ENCODE measurements around the gene ALDH1B1.

The ALDH1B1 gene

DNA sequence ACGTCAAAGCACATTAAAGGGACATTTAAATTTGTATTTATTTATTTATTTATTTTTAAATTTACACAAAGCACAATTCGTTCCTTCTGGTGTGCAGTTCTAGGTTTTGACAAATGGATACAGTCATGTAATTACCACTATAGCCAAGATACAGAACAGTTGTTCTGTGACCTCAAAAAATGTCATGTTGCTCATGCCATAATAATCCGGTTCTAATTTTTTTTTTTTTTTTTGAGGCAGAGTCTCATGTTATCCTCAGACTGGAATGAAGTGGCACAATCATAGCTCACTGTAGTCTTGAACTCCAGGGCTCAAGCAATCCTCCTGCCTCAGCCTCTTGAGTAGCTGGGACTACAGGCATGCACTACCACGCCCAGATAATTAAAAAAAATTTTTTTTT is 24.0 kb downstream of the ALDH1B1 start:
- no peak for DNase-seq (ENCODE audit: low spot score)

- peak; percentile 39 for DNase-seq (ENCODE audit: low spot score)
Measured at GRCh38 chr9:38417003-38417945, 24.8 kb downstream of the ALDH1B1 start.

DNA sequence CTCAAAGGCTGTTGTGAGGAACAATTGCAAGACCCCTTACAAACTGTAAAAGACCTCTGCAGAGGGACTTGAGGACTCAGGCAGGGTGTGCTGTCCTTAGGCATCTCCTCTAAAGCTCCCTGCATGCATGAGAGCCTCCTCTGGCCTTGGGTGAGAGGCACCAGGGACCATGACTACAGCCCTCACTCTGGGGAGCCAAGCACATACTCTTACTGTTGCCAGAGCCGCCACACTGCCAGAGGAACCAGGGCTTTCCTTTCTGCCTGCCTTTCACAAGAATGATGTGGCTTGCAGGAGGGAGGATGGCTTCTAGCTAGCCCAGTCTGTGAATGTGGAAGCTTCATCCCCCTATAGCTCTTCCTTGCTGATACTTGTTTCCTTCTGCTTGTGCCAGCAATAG is 25.9 kb downstream of the ALDH1B1 start:
- DNase-seq (ENCODE audit: low spot score): no peak

DNA sequence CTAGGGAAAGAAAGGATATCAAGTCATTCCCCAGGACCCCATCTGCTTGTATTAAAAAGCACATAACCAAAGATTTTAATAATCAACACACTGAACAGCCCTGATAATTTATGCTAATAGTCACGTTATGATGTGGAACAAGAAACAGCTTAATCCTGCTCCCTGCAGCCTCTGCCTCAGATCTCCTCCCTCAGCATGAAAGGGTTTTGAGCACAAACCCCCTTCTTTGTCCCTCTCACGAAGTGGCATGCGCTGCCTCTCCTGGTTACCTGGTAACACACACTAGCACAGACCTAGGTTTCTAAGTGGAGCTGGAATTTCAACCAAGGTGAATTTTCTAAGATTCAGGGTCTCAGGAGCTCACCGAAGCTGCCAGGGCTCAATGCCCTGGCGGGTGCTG is 26.7 kb downstream of the ALDH1B1 start:
- no peak for DNase-seq (ENCODE audit: low spot score)

- no peak for DNase-seq (ENCODE audit: low spot score)
Measured at GRCh38 chr9:38421498-38422211, 29.2 kb downstream of the ALDH1B1 start.

GRCh38 chr9:38422555-38423260 is 30.2 kb downstream of the ALDH1B1 start:
- DNase-seq (ENCODE audit: low spot score): no peak

GRCh38 chr9:38423273-38423972 is 30.9 kb downstream of the ALDH1B1 start:
- no peak for DNase-seq (ENCODE audit: low spot score)

DNA sequence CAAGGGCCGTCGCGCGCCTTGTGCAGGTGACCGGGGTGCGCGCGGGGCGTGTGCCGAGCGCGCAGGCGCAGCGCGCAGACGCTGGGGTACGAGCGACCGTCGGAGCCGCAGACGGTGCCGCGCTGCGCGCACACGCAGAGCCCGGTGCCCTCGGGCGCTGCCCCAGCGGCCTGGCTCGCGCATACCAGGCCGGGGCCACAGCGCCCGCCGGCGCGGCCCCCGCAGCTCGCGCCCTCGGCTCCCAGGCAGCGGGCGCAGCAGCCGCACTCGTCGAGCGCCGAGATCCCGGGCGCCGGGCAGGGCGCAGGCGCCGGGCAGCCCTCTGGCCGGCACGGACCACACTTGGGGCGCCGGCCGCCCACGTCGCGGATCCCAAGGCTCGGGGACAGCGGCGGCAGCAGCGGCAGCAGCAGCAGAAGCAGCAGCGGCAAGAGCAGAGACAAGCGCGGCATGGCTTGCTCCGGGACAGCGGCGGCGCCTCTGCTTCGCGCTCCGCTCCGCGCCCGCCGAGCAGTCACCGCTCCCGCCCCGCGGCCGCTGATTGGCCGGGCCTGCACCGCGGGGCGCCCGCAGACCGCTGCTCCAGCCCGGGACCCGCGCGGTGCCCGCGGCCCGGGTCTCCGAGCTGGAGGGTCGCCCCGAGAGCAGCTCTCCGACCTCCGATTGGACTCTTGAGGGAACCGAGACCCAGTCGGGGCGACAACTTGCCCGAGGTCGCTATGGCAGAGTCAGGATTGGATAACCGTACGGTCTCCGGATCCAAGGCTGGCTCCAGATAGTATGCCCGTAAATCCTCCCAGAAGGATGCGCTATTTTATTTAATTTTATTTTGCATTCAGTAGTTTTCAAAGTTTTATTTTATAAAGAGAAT is 31.7 kb downstream of the ALDH1B1 start, which contains the start of gene IGFBPL1:
IGFBPL1 (minus strand) TSS at position 482 of the 871 bp plus-strand sequence; CDS start at position 452, 30 bp downstream.
- DNase-seq (ENCODE audit: low spot score): no peak

DNA sequence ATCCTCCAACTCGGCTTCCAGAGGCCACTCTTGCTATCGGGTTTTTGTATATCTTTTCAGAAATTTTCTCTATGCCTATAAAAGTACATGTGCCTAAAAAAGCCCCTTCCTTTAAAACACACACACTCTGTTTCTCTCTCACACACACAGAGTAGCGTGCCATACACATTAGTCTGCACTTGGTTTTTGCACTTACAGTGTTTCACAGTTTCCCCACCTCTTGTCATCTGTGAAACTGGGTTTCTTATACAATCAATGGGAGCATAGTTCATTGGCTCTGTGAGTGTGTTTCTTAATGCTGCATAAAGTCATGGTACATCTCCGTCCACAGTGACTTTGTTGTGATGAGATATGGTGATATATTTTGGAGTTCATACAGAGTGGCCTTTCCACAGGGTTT is 32.4 kb downstream of the ALDH1B1 start:
- DNase-seq (ENCODE audit: low spot score): no peak

DNA sequence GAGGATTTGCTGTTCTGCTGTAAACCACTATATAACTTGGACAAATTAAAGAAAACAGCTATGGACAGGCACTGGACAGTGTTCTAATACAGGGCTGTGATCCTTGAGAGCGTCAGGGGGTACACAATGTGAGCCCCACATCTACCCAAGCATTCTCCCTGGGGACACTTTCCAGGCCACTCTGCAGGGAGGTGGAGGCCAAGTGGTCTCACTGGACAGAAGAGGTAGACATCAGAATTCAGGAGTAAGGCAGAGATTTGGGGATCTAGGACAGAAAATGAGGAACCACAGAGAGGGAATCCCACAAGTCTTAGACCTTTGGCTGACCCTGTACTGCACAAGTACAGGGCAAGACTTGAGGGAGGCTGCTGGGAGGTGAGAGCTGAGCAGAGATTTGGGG is 35.6 kb downstream of the ALDH1B1 start:
- no peak for DNase-seq (ENCODE audit: low spot score)

- DNase-seq (ENCODE audit: low spot score): no peak
Measured at GRCh38 chr9:38431116-38431515, 38.6 kb downstream of the ALDH1B1 start.

- peak; percentile 15 for DNase-seq (ENCODE audit: low spot score)
Measured at GRCh38 chr9:38432922-38433510, 40.5 kb downstream of the ALDH1B1 start.

DNA sequence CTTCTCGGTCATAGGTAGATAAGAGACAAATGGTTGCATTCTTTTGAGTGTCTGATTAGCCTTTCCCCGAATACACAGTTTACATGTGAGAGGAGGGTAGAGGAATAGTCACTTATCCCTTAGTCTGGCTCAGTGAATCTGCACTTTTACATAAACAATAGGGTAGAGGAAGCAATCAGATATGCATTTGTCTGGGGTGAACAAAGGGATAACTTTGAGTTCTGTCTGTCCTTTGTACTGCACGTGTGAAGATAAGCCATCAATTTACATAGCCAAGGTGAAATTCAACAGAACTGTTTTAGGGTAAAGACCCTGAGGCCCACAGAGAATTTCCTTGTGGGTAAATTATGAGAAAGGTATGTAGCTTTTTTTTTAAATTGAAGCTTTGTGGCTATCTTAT is 41.9 kb downstream of the ALDH1B1 start:
- DNase-seq (ENCODE audit: low spot score): no peak

GRCh38 chr9:38434853-38435252 is 42.4 kb downstream of the ALDH1B1 start:
- DNase-seq (ENCODE audit: low spot score): no peak

DNA sequence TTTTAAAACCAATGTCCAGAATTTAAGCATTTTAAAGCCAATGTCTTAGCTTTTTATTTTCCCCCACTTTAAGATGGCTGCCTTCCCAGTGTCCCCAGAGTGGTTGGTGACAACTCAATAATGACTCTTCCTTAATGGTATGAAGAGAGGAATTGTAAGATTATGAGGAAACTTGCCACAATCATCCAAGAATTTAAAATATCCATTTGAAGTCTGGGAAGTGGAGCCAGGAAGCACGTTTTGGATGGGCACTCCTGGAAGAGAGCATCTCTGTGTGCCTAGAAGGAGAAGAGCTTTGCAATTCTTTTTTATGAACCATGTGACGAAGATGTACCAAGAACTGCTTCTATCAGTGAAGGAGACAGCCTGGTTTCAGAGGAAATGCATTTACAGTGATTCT is 43.0 kb downstream of the ALDH1B1 start:
- DNase-seq (ENCODE audit: low spot score): no peak

DNA sequence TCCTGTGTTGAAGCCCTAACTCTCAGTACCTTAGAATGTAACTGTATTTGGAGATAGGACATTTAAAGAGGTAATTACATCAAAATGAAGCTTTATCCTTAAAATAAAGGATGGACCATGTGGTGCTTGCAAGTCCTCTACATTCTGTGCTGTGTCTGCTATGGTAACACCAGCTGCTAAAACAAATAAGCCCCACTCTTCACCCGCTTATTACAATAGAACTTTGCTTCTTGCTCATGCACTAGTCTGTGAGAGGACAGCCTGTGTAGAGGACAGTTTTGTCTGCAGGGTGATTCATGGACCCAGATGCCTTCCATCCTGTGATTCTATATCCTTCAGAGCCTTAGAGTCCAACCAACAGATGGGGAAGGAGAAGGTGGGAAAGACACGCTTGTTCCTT is 44.2 kb downstream of the ALDH1B1 start:
- DNase-seq (ENCODE audit: low spot score): no peak

GRCh38 chr9:38437193-38437823 is 44.8 kb downstream of the ALDH1B1 start:
- no peak for DNase-seq (ENCODE audit: low spot score)

DNA sequence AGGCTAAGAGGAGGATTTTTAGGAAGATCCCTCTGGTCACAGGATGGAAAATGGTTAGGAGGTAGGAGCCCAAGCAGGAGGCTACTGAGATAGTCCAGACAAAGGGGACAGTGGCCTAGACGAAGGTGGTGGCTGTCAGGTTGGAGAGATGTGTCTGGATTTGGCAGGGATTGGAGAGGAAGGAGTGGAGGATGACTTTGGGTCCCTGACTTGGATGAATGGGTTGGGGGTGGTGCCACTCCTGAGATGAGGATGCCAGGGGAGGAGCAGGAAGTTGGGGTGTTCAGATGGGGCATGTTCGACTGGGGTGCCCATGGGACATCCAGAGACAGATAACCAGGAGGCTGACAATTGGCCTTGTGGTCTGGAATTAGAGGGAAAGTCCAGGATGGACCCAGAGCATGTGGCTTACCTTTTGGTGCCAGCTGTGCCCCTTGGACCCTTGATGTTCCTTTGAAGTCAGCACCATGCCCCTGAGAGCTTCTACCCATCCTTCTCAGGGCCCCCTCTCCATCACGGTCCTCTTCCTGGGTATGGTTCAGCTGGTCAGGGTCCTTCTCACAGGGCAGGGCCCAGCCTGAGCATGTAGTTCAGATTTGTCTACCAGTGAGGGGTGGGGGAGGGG is 46.9 kb downstream of the ALDH1B1 start:
- DNase-seq (ENCODE audit: low spot score): no peak

GRCh38 chr9:38439916-38440301 is 47.4 kb downstream of the ALDH1B1 start:
- DNase-seq (ENCODE audit: low spot score): no peak

GRCh38 chr9:38440516-38440915 is 48.0 kb downstream of the ALDH1B1 start:
- DNase-seq (ENCODE audit: low spot score): no peak

All from activated CD4-positive, alpha-beta T cell treated with anti-CD3 and anti-CD28 coated beads, Interleukin-2, Interleukin-4, amounts not matched to agents 100 ng/mL and 50 ng/mL, durations not matched to agents 16 hours and 8 hours (primary cell).